RPMI8226 (cell line): ENCODE data around the gene POU6F2.
"Not testable (repeated sequence)": the region's sequence is repeated elsewhere in the genome, so short reads cannot be mapped to it uniquely, and the experiment has no call there.

Experiments
- DNase-seq: peaks from one replicate; pipeline ENCODE4 v3.0.0-alpha.2; 2015

POU6F2 gene

GRCh38 chr7:39360766-39361165 is 383.1 kb downstream of the POU6F2 start:
- DNase-seq, result no peak

- DNase-seq, result no peak
Measured at GRCh38 chr7:39365751-39366295, 388.1 kb downstream of the POU6F2 start.

- DNase-seq, result no peak
Measured at GRCh38 chr7:39367451-39367850, 389.7 kb downstream of the POU6F2 start.

GRCh38 chr7:39367943-39368342 is 390.2 kb downstream of the POU6F2 start:
- no peak for DNase-seq

GRCh38 chr7:39372383-39372782 is 394.7 kb downstream of the POU6F2 start:
- no peak for DNase-seq

- DNase-seq, result no peak
Measured at GRCh38 chr7:39374436-39375040, 396.8 kb downstream of the POU6F2 start.

GRCh38 chr7:39375047-39375873 is 397.6 kb downstream of the POU6F2 start:
- DNase-seq, result no peak

GRCh38 chr7:39375874-39376190 is 398.1 kb downstream of the POU6F2 start:
- no peak for DNase-seq

- DNase-seq, result not testable (repeated sequence)
Measured at GRCh38 chr7:39376881-39377280, 399.2 kb downstream of the POU6F2 start.

- no peak for DNase-seq
Measured at GRCh38 chr7:39379416-39379815, 401.7 kb downstream of the POU6F2 start.

GRCh38 chr7:39383136-39383535 is 405.4 kb downstream of the POU6F2 start:
- DNase-seq, result no peak

GRCh38 chr7:39384386-39384785 is 406.7 kb downstream of the POU6F2 start:
- no peak for DNase-seq

- DNase-seq, result no peak
Measured at GRCh38 chr7:39386718-39387117, 409.0 kb downstream of the POU6F2 start.

- no peak for DNase-seq
Measured at GRCh38 chr7:39392151-39392550, 414.4 kb downstream of the POU6F2 start.

GRCh38 chr7:39394105-39394680 is 416.5 kb downstream of the POU6F2 start:
- DNase-seq, result no peak

GRCh38 chr7:39399458-39399857 is 421.7 kb downstream of the POU6F2 start:
- no peak for DNase-seq

- DNase-seq, result no peak
Measured at GRCh38 chr7:39399986-39400385, 422.3 kb downstream of the POU6F2 start.

- DNase-seq, result no peak
Measured at GRCh38 chr7:39400836-39401235, 423.1 kb downstream of the POU6F2 start.

GRCh38 chr7:39402034-39402433 is 424.3 kb downstream of the POU6F2 start:
- DNase-seq, result no peak

GRCh38 chr7:39404907-39405306 is 427.2 kb downstream of the POU6F2 start:
- DNase-seq, result no peak

GRCh38 chr7:39405581-39405980 is 427.9 kb downstream of the POU6F2 start:
- DNase-seq, result no peak

- DNase-seq, result no peak
Measured at GRCh38 chr7:39406467-39406866, 428.8 kb downstream of the POU6F2 start.

GRCh38 chr7:39407137-39407536 is 429.4 kb downstream of the POU6F2 start:
- DNase-seq, result peak; percentile 13

- DNase-seq, result no peak
Measured at GRCh38 chr7:39407723-39408122, 430.0 kb downstream of the POU6F2 start.
